ENCODE data around the gene CUEDC2. TPM values are rescaled to one million over a fixed set of nuclear protein-coding genes. Genes with fewer than 3 reads are reported as not detected.

The CUEDC2 gene
- polyA plus RNA-seq, 4 donors = 23.3 to 43.8 (median 30.0) TPM

GRCh38 chr10:102420714-102421506 is 11.5 kb downstream of the CUEDC2 start, which contains the start of gene FBXL15:
TSS of gene FBXL15 (plus strand) at chr10:102420836. CDS start at chr10:102421130, 294 bp downstream.
- peaks cover 4 to 56% (median 5%) of the 10 kb centered on the region in 3 donors for H3K4me1 ChIP-seq (ENCODE audit: control insufficient read depth in 3 of 3, insufficient read depth in 2 of 3, low read depth in 1 of 3, low read length in 2 of 3)
- WGBS, 3 donors = 0% methylated on average over 60 to 66 of the region's 66 CpGs

GRCh38 chr10:102420181-102420713 is 12.1 kb downstream of the CUEDC2 start:
- Histone ChIP-seq H3K4me3 (ENCODE audit: low read depth in 1 of 3, low read length in 3 of 3) (peak overlapping the region; percentile 75 to 82 (median 81)), H3K27ac (ENCODE audit: low read depth in 1 of 3, low read length in 2 of 3) (peak overlapping the region; percentile 65 to 92 (median 83)), H3K27me3 (ENCODE audit: control insufficient read depth in 3 of 3, insufficient read depth in 3 of 3, low read length in 3 of 3) (peaks cover 0 to 13% (median 2%) of the 10 kb centered on the region in 3 donors), H3K4me1 (ENCODE audit: control insufficient read depth in 3 of 3, insufficient read depth in 2 of 3, low read depth in 1 of 3, low read length in 2 of 3) (peaks cover 4 to 56% (median 5%) of the 10 kb centered on the region in 3 donors), H3K9me3 (ENCODE audit: control insufficient read depth in 2 of 2, insufficient read depth in 1 of 2, low read depth in 1 of 2, low read length in 1 of 2) (no peaks in the 10 kb centered on the region), H3K36me3 (ENCODE audit: control insufficient read depth in 3 of 3, insufficient read depth in 2 of 3, low read depth in 1 of 3, low read length in 3 of 3) (peaks cover 0 to 29% (median 4%) of the 10 kb centered on the region in 3 donors)
- no peak for DNase-seq
- 0 to 2% (median 1%) methylated on average over 21 of the region's 21 CpGs for WGBS, 3 donors
- no peak for FAIRE-seq

More at GRCh38 chr10:102420714-102421506, 11.5 kb downstream of the CUEDC2 start, which contains the start of gene FBXL15:
- Histone ChIP-seq H3K4me3 (ENCODE audit: low read depth in 1 of 3, low read length in 3 of 3) (peak within 1 kb of the TSS; percentile 75 to 82 (median 81)), H3K9me3 (ENCODE audit: control insufficient read depth in 2 of 2, insufficient read depth in 1 of 2, low read depth in 1 of 2, low read length in 1 of 2) (no peaks in the 10 kb centered on the region), H3K27ac (ENCODE audit: low read depth in 1 of 3, low read length in 2 of 3) (peak within 1 kb of the TSS; percentile 83 to 92 (median 88)), H3K27me3 (ENCODE audit: control insufficient read depth in 3 of 3, insufficient read depth in 3 of 3, low read length in 3 of 3) (peaks cover 0 to 11% (median 2%) of the 10 kb centered on the region in 3 donors), H3K36me3 (ENCODE audit: control insufficient read depth in 3 of 3, insufficient read depth in 2 of 3, low read depth in 1 of 3, low read length in 3 of 3) (peaks cover 0 to 34% (median 4%) of the 10 kb centered on the region in 3 donors)
- DNase-seq = peak; percentile 99
- FAIRE-seq = no peak

- H3K4me3 ChIP-seq (ENCODE audit: low read depth in 1 of 3, low read length in 3 of 3) = peak overlapping the region in 2 of 3 donors; percentile 81 to 82
- H3K9me3 ChIP-seq (ENCODE audit: control insufficient read depth in 2 of 2, insufficient read depth in 1 of 2, low read depth in 1 of 2, low read length in 1 of 2) = no peaks in the 10 kb centered on the region
- H3K27me3 ChIP-seq (ENCODE audit: control insufficient read depth in 3 of 3, insufficient read depth in 3 of 3, low read length in 3 of 3) = peaks cover 0 to 18% (median 2%) of the 10 kb centered on the region in 3 donors
- FAIRE-seq = no peak
- 0 to 1% (median 0%) methylated on average over 41 to 54 of the region's 54 CpGs for WGBS, 3 donors
- peak overlapping the region in 2 of 3 donors; percentile 83 to 92 for H3K27ac ChIP-seq (ENCODE audit: low read depth in 1 of 3, low read length in 2 of 3)
- H3K36me3 ChIP-seq (ENCODE audit: control insufficient read depth in 3 of 3, insufficient read depth in 2 of 3, low read depth in 1 of 3, low read length in 3 of 3) = peaks cover 0 to 25% (median 4%) of the 10 kb centered on the region in 3 donors
- DNase-seq = peak; percentile 43 to 79
- peaks cover 4 to 56% (median 5%) of the 10 kb centered on the region in 3 donors for H3K4me1 ChIP-seq (ENCODE audit: control insufficient read depth in 3 of 3, insufficient read depth in 2 of 3, low read depth in 1 of 3, low read length in 2 of 3)
Observed at GRCh38 chr10:102419269-102420180, 12.8 kb downstream of the CUEDC2 start.

GRCh38 chr10:102418622-102419268 is 13.6 kb downstream of the CUEDC2 start, which contains the start of gene PSD:
TSS of gene PSD (minus strand) at chr10:102418785. CDS start at chr10:102417038, 1,747 bp downstream.
- peaks cover 4 to 55% (median 5%) of the 10 kb centered on the region in 3 donors for H3K4me1 ChIP-seq (ENCODE audit: control insufficient read depth in 3 of 3, insufficient read depth in 2 of 3, low read depth in 1 of 3, low read length in 2 of 3)
- no peaks in the 10 kb centered on the region for H3K9me3 ChIP-seq (ENCODE audit: control insufficient read depth in 2 of 2, insufficient read depth in 1 of 2, low read depth in 1 of 2, low read length in 1 of 2)
- DNase-seq = peak in 1 of 2 donors; percentile 30
- WGBS, 3 donors = 4 to 7% (median 5%) methylated on average over 37 to 45 of the region's 45 CpGs
- peaks cover 0 to 24% (median 2%) of the 10 kb centered on the region in 3 donors for H3K27me3 ChIP-seq (ENCODE audit: control insufficient read depth in 3 of 3, insufficient read depth in 3 of 3, low read length in 3 of 3)
- H3K27ac ChIP-seq (ENCODE audit: low read depth in 1 of 3, low read length in 2 of 3) = peak within 1 kb of the TSS in 1 of 3 donors; percentile 83
- peaks cover 0 to 22% (median 0%) of the 10 kb centered on the region in 3 donors for H3K36me3 ChIP-seq (ENCODE audit: control insufficient read depth in 3 of 3, insufficient read depth in 2 of 3, low read depth in 1 of 3, low read length in 3 of 3)
- no peak for FAIRE-seq
- H3K4me3 ChIP-seq (ENCODE audit: low read depth in 1 of 3, low read length in 3 of 3) = peak within 1 kb of the TSS in 2 of 3 donors; percentile 81 to 82

DNA sequence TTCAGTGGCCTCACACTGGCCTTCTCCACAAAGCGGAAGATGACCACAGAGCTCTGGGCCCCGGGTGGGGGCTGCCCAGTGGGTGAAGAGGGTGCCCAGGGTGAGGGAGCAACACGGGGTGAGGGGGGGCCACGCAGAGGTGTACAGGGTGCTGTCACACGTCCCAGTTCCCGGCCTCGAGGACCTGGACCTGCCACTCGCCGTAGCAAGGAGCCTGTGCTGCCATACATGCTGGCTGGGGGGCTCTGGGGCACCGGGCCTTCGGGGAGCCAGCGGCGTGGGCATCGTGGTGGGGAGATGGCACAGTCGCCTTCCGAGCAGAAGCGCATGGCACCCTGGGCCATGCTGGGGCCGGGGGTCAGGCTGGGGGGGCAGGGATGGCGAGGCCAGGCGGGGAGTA is 15.7 kb downstream of the CUEDC2 start:
- H3K4me3 ChIP-seq (ENCODE audit: low read depth in 1 of 3, low read length in 3 of 3) = peak overlapping the region in 1 of 3 donors; percentile 8
- FAIRE-seq = no peak
- H3K27ac ChIP-seq (ENCODE audit: low read depth in 1 of 3, low read length in 2 of 3) = peak overlapping the region in 1 of 3 donors; percentile 88
- no peak for DNase-seq
- peaks cover 0 to 26% (median 0%) of the 10 kb centered on the region in 3 donors for H3K36me3 ChIP-seq (ENCODE audit: control insufficient read depth in 3 of 3, insufficient read depth in 2 of 3, low read depth in 1 of 3, low read length in 3 of 3)
- WGBS, 3 donors = 78 to 88% (median 86%) methylated on average over 18 to 20 of the region's 20 CpGs
- peaks cover 4 to 51% (median 5%) of the 10 kb centered on the region in 3 donors for H3K4me1 ChIP-seq (ENCODE audit: control insufficient read depth in 3 of 3, insufficient read depth in 2 of 3, low read depth in 1 of 3, low read length in 2 of 3)
- H3K9me3 ChIP-seq (ENCODE audit: control insufficient read depth in 2 of 2, insufficient read depth in 1 of 2, low read depth in 1 of 2, low read length in 1 of 2) = no peaks in the 10 kb centered on the region
- H3K27me3 ChIP-seq (ENCODE audit: control insufficient read depth in 3 of 3, insufficient read depth in 3 of 3, low read length in 3 of 3) = peaks cover 3 to 43% (median 8%) of the 10 kb centered on the region in 3 donors

GRCh38 chr10:102416283-102416682 is 16.1 kb downstream of the CUEDC2 start:
- no peaks in the 10 kb centered on the region for H3K9me3 ChIP-seq (ENCODE audit: control insufficient read depth in 2 of 2, insufficient read depth in 1 of 2, low read depth in 1 of 2, low read length in 1 of 2)
- peaks cover 4 to 55% (median 5%) of the 10 kb centered on the region in 3 donors for H3K4me1 ChIP-seq (ENCODE audit: control insufficient read depth in 3 of 3, insufficient read depth in 2 of 3, low read depth in 1 of 3, low read length in 2 of 3)
- 40 to 64% (median 61%) methylated on average over 9 of the region's 9 CpGs for WGBS, 3 donors
- H3K27me3 ChIP-seq (ENCODE audit: control insufficient read depth in 3 of 3, insufficient read depth in 3 of 3, low read length in 3 of 3) = peaks cover 7 to 47% (median 12%) of the 10 kb centered on the region in 3 donors
- peak overlapping the region in 1 of 3 donors; percentile 51 for H3K4me3 ChIP-seq (ENCODE audit: low read depth in 1 of 3, low read length in 3 of 3)
- H3K36me3 ChIP-seq (ENCODE audit: control insufficient read depth in 3 of 3, insufficient read depth in 2 of 3, low read depth in 1 of 3, low read length in 3 of 3) = peaks cover 0 to 30% (median 0%) of the 10 kb centered on the region in 3 donors
- H3K27ac ChIP-seq (ENCODE audit: low read depth in 1 of 3, low read length in 2 of 3) = peak overlapping the region in 1 of 3 donors; percentile 88
- FAIRE-seq = no peak
- DNase-seq = peak in 1 of 2 donors; percentile 86

- peak overlapping the region in 1 of 3 donors; percentile 88 for H3K27ac ChIP-seq (ENCODE audit: low read depth in 1 of 3, low read length in 2 of 3)
- FAIRE-seq (no peak), DNase-seq (peak in 1 of 2 donors; percentile 32)
- peaks cover 0 to 65% (median under 1%) of the 10 kb centered on the region in 3 donors for H3K4me1 ChIP-seq (ENCODE audit: control insufficient read depth in 3 of 3, insufficient read depth in 2 of 3, low read depth in 1 of 3, low read length in 2 of 3)
- peaks cover 0 to 41% (median 0%) of the 10 kb centered on the region in 3 donors for H3K36me3 ChIP-seq (ENCODE audit: control insufficient read depth in 3 of 3, insufficient read depth in 2 of 3, low read depth in 1 of 3, low read length in 3 of 3)
- H3K27me3 ChIP-seq (ENCODE audit: control insufficient read depth in 3 of 3, insufficient read depth in 3 of 3, low read length in 3 of 3) = peaks cover 18 to 63% (median 18%) of the 10 kb centered on the region in 3 donors
- WGBS, 3 donors = 46 to 54% (median 52%) methylated on average over 20 of the region's 20 CpGs
- no peaks in the 10 kb centered on the region for H3K9me3 ChIP-seq (ENCODE audit: control insufficient read depth in 2 of 2, insufficient read depth in 1 of 2, low read depth in 1 of 2, low read length in 1 of 2)
- peak overlapping the region in 1 of 3 donors; percentile 51 for H3K4me3 ChIP-seq (ENCODE audit: low read depth in 1 of 3, low read length in 3 of 3)
Observed at GRCh38 chr10:102414749-102415148, 17.6 kb downstream of the CUEDC2 start.
